NOMO-1 treated with dmso at 0.1 percent for 144 hours (cell line): ENCODE measurements around the gene CLC.

ENCODE experiments used
- DNase-seq: peaks from one replicate; lab custom pipeline; 2025; ENCODE audit not compliant: unreplicated experiment; lab: John Stamatoyannopoulos, UW

CLC gene

GRCh38 chr19:39681416-39681815, 56.4 kb downstream of the CLC start:
- no peak for DNase-seq
